ENCODE results near the gene SFXN5. TPM values are rescaled to one million over a fixed set of nuclear protein-coding genes. Genes with fewer than 3 reads are reported as not detected.

The SFXN5 gene
- total RNA-seq, 1 experiment from 2014 or later: 27.8 TPM

DNA sequence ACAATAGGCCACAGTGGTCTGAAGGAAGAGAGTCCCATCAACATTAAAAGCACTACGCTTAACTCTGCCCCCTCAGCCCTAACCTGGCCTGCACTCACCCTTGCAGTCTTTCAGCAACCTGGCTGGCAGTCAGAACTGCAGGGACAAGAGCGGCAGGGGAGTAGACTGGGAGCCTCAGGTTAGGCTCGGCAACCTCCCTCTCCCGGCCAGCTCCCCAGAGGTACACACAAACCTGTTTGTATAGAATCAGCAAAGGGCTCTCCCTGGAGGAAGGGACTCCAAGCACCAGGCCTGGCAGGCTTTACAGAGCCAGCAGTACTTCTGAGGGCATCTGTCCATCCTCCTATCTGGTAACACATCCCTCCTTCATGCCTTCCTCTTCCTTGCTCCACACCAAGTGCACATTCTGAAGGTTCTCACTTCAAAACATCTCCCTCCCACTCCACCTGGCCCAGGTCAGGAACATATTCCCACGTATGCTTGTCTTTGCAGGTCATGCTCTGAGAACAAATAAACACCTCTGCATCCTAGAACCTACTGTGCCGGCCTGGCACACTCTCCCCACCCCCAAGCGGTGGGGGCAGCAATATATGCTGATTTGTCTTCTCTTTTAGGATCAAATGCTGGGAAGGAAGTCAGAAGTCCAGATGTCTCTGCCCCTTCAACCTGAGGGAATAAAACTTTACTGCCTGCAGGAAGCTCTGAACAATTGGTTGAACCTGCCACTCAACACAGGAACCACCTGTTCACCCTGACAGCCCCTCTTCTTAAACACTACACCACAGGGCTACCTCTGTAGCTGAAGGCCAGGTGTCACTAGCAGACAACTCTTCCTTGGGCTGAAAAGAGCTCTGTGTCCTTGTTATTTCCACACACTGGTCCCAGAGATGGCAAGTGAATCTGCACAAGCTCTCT is 12.6 kb upstream of the SFXN5 start:
- Histone ChIP-seq H3K4me1 (ENCODE audit: control insufficient read depth, insufficient read depth, low read length) (no peaks in the 10 kb centered on the region), H3K4me3 (ENCODE audit: low read depth in 2 of 2, low read length in 2 of 2) (no peak overlapping the region), H3K36me3 (ENCODE audit: control insufficient read depth, insufficient read depth, low read length) (no peaks in the 10 kb centered on the region), H3K27me3 (ENCODE audit: control insufficient read depth, insufficient read depth, low read length) (no peaks in the 10 kb centered on the region), H3K9me3 (ENCODE audit: control insufficient read depth, insufficient read depth, low read depth, low read length) (no peaks in the 10 kb centered on the region), H3K27ac (ENCODE audit: low read length) (no peak overlapping the region)
- intact Hi-C loops (cut with micrococcal nuclease; ENCODE audit: unreplicated experiment): no loop called here
- in situ Hi-C loops (cut with HindIII; ENCODE audit: low pct_unique_long_range_greater_than_20kb, low sequenced_read_pairs): no loop called here
- TF ChIP-seq TCF7L2 (IDR thresholded peaks at IDR 0.05; ENCODE audit: low read depth, low read length): no peak
- TF ChIP-seq, protein P1, sequence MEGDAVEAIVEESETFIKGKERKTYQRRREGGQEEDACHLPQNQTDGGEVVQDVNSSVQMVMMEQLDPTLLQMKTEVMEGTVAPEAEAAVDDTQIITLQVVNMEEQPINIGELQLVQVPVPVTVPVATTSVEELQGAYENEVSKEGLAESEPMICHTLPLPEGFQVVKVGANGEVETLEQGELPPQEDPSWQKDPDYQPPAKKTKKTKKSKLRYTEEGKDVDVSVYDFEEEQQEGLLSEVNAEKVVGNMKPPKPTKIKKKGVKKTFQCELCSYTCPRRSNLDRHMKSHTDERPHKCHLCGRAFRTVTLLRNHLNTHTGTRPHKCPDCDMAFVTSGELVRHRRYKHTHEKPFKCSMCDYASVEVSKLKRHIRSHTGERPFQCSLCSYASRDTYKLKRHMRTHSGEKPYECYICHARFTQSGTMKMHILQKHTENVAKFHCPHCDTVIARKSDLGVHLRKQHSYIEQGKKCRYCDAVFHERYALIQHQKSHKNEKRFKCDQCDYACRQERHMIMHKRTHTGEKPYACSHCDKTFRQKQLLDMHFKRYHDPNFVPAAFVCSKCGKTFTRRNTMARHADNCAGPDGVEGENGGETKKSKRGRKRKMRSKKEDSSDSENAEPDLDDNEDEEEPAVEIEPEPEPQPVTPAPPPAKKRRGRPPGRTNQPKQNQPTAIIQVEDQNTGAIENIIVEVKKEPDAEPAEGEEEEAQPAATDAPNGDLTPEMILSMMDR (IDR thresholded peaks at IDR 0.05): no peak
- TF ChIP-seq, protein P2, sequence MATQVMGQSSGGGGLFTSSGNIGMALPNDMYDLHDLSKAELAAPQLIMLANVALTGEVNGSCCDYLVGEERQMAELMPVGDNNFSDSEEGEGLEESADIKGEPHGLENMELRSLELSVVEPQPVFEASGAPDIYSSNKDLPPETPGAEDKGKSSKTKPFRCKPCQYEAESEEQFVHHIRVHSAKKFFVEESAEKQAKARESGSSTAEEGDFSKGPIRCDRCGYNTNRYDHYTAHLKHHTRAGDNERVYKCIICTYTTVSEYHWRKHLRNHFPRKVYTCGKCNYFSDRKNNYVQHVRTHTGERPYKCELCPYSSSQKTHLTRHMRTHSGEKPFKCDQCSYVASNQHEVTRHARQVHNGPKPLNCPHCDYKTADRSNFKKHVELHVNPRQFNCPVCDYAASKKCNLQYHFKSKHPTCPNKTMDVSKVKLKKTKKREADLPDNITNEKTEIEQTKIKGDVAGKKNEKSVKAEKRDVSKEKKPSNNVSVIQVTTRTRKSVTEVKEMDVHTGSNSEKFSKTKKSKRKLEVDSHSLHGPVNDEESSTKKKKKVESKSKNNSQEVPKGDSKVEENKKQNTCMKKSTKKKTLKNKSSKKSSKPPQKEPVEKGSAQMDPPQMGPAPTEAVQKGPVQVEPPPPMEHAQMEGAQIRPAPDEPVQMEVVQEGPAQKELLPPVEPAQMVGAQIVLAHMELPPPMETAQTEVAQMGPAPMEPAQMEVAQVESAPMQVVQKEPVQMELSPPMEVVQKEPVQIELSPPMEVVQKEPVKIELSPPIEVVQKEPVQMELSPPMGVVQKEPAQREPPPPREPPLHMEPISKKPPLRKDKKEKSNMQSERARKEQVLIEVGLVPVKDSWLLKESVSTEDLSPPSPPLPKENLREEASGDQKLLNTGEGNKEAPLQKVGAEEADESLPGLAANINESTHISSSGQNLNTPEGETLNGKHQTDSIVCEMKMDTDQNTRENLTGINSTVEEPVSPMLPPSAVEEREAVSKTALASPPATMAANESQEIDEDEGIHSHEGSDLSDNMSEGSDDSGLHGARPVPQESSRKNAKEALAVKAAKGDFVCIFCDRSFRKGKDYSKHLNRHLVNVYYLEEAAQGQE (IDR thresholded peaks at IDR 0.05; ENCODE audit: insufficient read depth in 1 of 2, low read depth in 2 of 2, low read length in 1 of 2): no peak
- TF ChIP-seq SIN3A (IDR thresholded peaks at IDR 0.05; ENCODE audit: borderline replicate concordance, insufficient read depth, low read depth, low read length): no peak
- no peak for TF ChIP-seq POLR2AphosphoS5 (IDR thresholded peaks at IDR 0.05; ENCODE audit: low read depth, low read length)
- no peak for ATAC-seq
- DNase-seq (ENCODE audit: low read depth, low spot score): no peak
- ChIA-PET CTCF (interaction anchor here (1.4 kb wide), 1 partner anchor 93 kb away, joined by 4 read pairs; no protein-coding TSS in a partner anchor), POLR2A (no interaction called here)
- BruUV-seq (replicated peaks): no TSS peak

DNA sequence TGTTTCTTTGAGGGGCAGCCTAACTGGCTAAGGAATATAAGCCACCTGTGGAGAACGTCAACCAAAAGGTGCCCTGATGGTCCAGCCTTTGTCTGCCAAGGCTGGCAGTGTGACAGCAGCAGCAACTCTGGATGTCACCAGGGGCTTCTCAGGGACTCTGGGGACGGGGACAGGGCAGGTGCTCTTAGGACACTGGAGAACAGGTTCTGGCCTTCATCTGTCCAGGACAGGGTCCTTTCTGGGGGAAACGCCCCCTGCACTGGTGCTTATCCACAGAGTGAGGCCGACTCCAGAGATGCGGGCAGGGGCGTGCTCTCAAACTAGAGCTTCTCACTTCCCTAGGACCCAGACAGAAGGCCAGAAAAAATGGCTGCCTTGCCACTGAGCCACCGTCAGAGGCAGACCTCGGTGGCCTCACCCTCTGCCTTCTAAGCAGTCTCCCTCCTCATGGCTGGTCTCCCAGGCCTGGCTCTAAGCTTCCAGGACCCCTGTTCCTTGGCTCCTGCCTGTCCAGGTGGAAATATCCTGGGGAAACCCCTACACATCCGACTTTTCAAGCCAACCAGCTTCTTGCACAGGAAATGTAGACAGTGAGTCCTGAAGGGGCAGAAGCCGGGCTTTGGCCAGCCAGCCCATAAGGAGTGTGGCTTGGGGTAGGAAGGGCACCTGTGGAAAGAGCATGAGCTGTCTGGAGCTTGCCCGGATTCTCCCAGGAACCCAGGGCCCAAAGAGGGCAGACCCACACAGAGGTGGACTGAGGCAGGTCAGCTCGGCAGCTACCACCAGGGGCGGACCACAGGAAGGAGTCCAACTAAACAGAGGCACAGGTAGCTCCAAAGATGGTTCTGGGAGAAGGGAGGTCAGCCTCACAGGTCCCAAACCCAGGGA is 11.3 kb upstream of the SFXN5 start:
- POLR2A ChIA-PET: no interaction called here
- intact Hi-C loops (cut with micrococcal nuclease; ENCODE audit: unreplicated experiment): no loop called here

More for the DNA sequence above, 11.3 kb upstream of the SFXN5 start:
- no peaks in the 10 kb centered on the region for H3K27me3 ChIP-seq (ENCODE audit: control insufficient read depth, insufficient read depth, low read length)
- CTCF ChIA-PET: no interaction called here
- in situ Hi-C loops (cut with HindIII; ENCODE audit: low pct_unique_long_range_greater_than_20kb, low sequenced_read_pairs): no loop called here
- DNase-seq (ENCODE audit: low read depth, low spot score) (no peak), ATAC-seq (no peak)
- H3K4me3 ChIP-seq (ENCODE audit: low read depth in 2 of 2, low read length in 2 of 2): no peak overlapping the region
- TF ChIP-seq TCF7L2 (IDR thresholded peaks at IDR 0.05; ENCODE audit: low read depth, low read length) (no peak), POLR2AphosphoS5 (IDR thresholded peaks at IDR 0.05; ENCODE audit: low read depth, low read length) (no peak), SIN3A (IDR thresholded peaks at IDR 0.05; ENCODE audit: borderline replicate concordance, insufficient read depth, low read depth, low read length) (no peak)
- TF ChIP-seq, protein P1 (IDR thresholded peaks at IDR 0.05): no peak
- TF ChIP-seq, protein P2 (IDR thresholded peaks at IDR 0.05; ENCODE audit: insufficient read depth in 1 of 2, low read depth in 2 of 2, low read length in 1 of 2): no peak
- H3K9me3 ChIP-seq (ENCODE audit: control insufficient read depth, insufficient read depth, low read depth, low read length): no peaks in the 10 kb centered on the region
- BruUV-seq (replicated peaks): no TSS peak
- H3K4me1 ChIP-seq (ENCODE audit: control insufficient read depth, insufficient read depth, low read length): no peaks in the 10 kb centered on the region
- H3K36me3 ChIP-seq (ENCODE audit: control insufficient read depth, insufficient read depth, low read length): no peaks in the 10 kb centered on the region
- H3K27ac ChIP-seq (ENCODE audit: low read length): no peak overlapping the region

Measured in Panc1 (cell line).